Lower leg skin (tissue), 4 donors: ENCODE data around the gene CDH23. TPM values are rescaled to one million over a fixed set of nuclear protein-coding genes. Genes with fewer than 3 reads are reported as not detected.

Experiments used
- DNase-seq, 2 donors: peaks; one replicate each; pipeline ENCODE4 v3.0.0-alpha.2; 2019; ENCODE audit warnings: low spot score in 2 of 2
- H3K4me3 ChIP-seq: fragments of 200-600 bp; sonication (generic); 2 replicates; pipeline ENCODE4 v1.5.1; 2017; ENCODE audit warnings: mild to moderate bottlenecking, low read depth; ENCODE audit not compliant: poor library complexity, severe bottlenecking
- POLR2A ChIP-seq, 2 donors: fragments of 450-650 bp; IDR thresholded peaks; one replicate each; pipeline ENCODE4 v1.6.1; 2016 to 2017; ENCODE audit warnings: antibody characterized with exemption in 2 of 2, mild to moderate bottlenecking in 1 of 2, moderate library complexity in 1 of 2
- WGBS, 2 donors: methylation state at CpG; one replicate each; pipeline ENCODE4 v1.1.5; 2018; 5-methylcytosine and 5-hydroxymethylcytosine counted together
- intact Hi-C: fragments of 100-400 bp; cut with DNase I; formaldehyde crosslinking; loops from one replicate; pipeline ENCODE4 v1.15.0; 2023; ENCODE audit warnings: low total_unique reads
- total RNA-seq, 4 donors: library from RNA; depleted of rRNA; stranded (reverse); fragments of >200 nt; gene quantifications; one replicate each; pipeline ENCODE4 v1.1.0, GENCODE V29; 2016
- TF ChIP-seq, protein P1 (sequence below), 3 donors: fragments of 450-650 bp; IDR thresholded peaks; one replicate each; pipeline ENCODE4 v1.5.1; 2016; ENCODE audit warnings: antibody characterized with exemption in 3 of 3, mild to moderate bottlenecking in 3 of 3, moderate library complexity in 2 of 3

Gene CDH23
- total RNA-seq, 4 donors from 2014 or later, result 1.7 to 9.2 (median 2.6) TPM

DNA sequence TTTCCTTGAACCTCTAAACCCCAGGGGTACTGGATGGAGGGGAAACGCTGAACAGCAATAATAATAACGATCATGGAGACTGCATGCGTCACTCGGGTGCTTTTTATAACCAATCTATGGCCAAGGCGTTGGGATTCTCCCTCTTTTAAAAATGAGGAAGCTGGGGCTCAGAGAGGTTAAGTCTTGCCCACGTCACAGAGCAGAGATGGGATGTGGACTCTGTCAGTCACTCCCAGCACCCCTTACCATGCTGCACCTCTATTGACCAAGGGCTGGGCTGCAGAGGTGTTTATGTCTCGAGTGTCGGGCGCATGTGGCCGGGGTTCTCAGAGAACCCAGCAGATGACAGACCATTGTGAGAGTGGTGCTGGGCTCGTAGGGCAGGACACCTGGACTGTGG lies 129.9 kb downstream of the CDH23 start:
- H3K4me3 ChIP-seq, result no peak overlapping the region
- no peak for DNase-seq
- intact Hi-C loops, result no loop called here
- WGBS, 2 donors, result 92% methylated on average over 11 of the region's 11 CpGs
- TF ChIP-seq POLR2A (IDR thresholded peaks at IDR 0.05), result no peak
- TF ChIP-seq, protein P1, sequence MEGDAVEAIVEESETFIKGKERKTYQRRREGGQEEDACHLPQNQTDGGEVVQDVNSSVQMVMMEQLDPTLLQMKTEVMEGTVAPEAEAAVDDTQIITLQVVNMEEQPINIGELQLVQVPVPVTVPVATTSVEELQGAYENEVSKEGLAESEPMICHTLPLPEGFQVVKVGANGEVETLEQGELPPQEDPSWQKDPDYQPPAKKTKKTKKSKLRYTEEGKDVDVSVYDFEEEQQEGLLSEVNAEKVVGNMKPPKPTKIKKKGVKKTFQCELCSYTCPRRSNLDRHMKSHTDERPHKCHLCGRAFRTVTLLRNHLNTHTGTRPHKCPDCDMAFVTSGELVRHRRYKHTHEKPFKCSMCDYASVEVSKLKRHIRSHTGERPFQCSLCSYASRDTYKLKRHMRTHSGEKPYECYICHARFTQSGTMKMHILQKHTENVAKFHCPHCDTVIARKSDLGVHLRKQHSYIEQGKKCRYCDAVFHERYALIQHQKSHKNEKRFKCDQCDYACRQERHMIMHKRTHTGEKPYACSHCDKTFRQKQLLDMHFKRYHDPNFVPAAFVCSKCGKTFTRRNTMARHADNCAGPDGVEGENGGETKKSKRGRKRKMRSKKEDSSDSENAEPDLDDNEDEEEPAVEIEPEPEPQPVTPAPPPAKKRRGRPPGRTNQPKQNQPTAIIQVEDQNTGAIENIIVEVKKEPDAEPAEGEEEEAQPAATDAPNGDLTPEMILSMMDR (IDR thresholded peaks at IDR 0.05), result no peak

DNA sequence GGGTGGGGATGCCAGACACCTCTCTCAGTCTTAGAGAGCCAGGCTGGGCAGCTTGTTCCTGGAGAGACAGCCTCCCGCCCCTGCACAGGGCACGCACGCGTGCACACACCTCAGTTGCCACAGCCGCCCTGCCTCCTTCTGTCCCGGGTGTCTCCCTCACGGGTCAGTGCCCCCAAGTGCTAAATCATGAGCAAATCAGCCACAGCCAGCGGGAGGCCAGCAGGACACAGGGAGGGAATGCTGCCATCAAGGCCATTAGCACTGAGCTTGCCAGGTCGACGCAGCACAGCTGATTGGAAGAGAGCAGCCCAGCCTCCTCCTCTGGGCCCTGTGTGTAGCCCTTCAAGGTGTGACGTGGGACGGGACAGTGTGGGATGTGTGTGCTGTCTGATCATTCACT lies 130.4 kb downstream of the CDH23 start:
- TF ChIP-seq POLR2A (IDR thresholded peaks at IDR 0.05), result no peak
- TF ChIP-seq, protein P1 (IDR thresholded peaks at IDR 0.05), result no peak
- intact Hi-C loops, result no loop called here
- no peak overlapping the region for H3K4me3 ChIP-seq
- 78 to 92% methylated on average over 4 to 12 of the region's 12 CpGs for WGBS, 2 donors
- DNase-seq, result no peak

DNA sequence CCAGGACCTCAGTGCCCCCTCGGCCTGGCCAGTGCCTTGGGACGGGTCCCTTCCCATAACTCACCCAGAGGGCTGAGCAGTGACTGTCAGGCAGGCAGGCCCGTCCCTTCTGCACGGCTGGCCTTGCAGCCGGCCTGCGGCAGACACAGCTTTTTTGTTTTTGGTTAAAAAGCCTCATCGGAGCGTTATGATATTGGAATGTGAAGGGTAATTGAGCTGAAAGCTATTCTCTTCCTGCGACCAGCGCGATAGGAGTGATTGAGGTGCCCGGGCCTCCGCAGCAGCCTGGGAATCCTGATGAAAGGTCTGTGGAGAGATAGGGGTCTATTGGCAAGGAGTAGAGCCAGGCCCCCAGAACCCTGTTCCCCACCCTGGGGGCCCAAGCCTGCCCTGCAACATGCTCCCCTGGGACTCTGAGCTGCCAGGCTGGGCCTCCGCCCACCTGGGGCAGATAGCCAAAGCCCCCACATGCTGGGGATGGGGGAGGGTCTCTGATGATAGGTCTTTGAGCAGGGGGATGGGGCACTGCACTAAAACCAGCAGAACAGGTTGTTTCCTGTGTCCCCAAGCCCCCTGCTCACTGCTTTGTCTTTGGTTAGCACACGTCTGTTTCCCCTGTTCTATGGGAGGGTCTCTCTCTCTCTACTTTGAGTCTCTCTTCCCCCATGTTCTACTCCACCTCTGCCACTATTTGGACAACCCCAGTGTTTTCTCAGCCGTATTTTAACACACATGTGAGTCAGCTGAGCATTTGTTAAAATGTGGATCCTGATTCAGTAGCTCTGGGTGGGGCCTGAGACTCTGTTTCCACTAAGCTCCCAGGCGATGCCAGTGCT lies 131.9 kb downstream of the CDH23 start:
- TF ChIP-seq POLR2A (IDR thresholded peaks at IDR 0.05), result no peak
- TF ChIP-seq, protein P1 (IDR thresholded peaks at IDR 0.05), result no peak
- intact Hi-C loops, result no loop called here
- DNase-seq, result no peak
- no peak overlapping the region for H3K4me3 ChIP-seq
- 74 to 89% methylated on average over 17 of the region's 17 CpGs for WGBS, 2 donors

DNA sequence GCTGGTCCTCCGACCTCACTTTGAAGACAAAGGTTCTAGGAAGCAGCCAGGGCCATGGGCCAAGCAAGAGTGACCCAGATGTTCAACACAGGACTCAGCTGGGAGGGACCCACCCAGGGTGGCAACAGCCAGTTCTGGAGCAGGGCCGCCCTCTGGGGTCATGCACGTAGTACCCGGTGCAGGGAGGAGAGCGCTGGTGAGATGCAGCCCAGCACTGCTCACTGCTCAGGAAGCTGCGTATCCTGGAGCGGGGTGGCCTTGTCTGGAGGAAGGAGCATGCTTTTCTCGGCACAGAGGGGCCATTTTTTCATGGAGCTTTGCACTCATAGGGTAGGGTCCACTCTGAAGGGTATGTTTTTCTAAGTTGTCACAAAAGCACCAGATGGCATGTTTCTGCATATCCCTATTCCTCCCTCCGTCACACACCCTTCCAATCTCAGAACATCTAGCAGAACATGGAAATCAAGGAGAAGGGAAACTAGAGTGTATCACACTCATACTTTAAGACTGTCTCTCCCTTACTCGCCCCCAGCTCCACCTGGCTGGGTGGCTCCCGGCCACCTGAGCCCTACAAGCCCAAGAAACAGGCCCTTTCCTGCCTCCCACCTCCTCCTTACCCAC lies 132.6 kb downstream of the CDH23 start:
- TF ChIP-seq POLR2A (IDR thresholded peaks at IDR 0.05), result no peak
- TF ChIP-seq, protein P1 (IDR thresholded peaks at IDR 0.05), result no peak

DNA sequence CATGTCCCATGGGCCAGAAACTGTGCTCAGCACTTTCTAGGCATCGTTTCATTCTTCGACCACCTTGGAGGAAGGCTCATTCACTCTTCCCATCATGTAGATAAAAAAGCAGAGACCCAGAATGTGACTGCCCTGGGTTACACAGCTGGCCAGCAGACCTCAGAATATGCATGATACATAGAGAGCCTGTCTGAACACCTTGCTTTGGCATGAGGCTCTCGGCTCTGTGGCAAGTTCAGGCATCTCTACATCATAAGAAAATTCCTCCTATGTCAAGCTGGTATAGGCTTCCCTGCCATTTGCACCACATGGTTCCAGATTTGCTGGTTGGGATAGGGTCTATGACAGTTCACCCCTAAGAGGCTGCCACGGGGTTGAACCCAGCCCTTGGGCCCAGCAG lies 134.1 kb downstream of the CDH23 start:
- no peak overlapping the region for H3K4me3 ChIP-seq
- 53 to 61% methylated on average over 4 of the region's 4 CpGs for WGBS, 2 donors
- TF ChIP-seq POLR2A (IDR thresholded peaks at IDR 0.05), result no peak
- TF ChIP-seq, protein P1 (IDR thresholded peaks at IDR 0.05), result no peak
- intact Hi-C loops, result no loop called here
- DNase-seq, result no peak

More for the DNA sequence above, 132.6 kb downstream of the CDH23 start:
- DNase-seq, result no peak
- H3K4me3 ChIP-seq, result no peak overlapping the region
- intact Hi-C loops, result no loop called here
- 48 to 64% methylated on average over 9 to 11 of the region's 11 CpGs for WGBS, 2 donors
